ENCODE results near the gene ZNF385D.

GRCh38 chr3:21786438-21786797 is 35.4 kb upstream of the ZNF385D start:
- no peak for TF ChIP-seq BHLHE40 (IDR thresholded peaks at IDR 0.05; ENCODE audit: borderline replicate concordance)
- no peak for TF ChIP-seq FOXA1 (IDR thresholded peaks at IDR 0.05)
- no peak for TF ChIP-seq ELF4 (IDR thresholded peaks at IDR 0.05)
